GM19025 (cell line): ENCODE results near the gene MBD5.
A peak's percentile ranks its signal among the peaks of the same experiment; 100 is the strongest.
"Not testable (repeated sequence)": the region's sequence is repeated elsewhere in the genome, so short reads cannot be mapped to it uniquely, and the experiment has no call there.

Experiments used
- ATAC-seq: cut with Tn5 transposase; IDR thresholded peaks from one replicate; pipeline ENCODE4 v1.9.1; 2021; ENCODE audit warnings: mild to moderate bottlenecking, low read depth, moderate library complexity; ENCODE audit not compliant: unreplicated experiment

The MBD5 gene

DNA sequence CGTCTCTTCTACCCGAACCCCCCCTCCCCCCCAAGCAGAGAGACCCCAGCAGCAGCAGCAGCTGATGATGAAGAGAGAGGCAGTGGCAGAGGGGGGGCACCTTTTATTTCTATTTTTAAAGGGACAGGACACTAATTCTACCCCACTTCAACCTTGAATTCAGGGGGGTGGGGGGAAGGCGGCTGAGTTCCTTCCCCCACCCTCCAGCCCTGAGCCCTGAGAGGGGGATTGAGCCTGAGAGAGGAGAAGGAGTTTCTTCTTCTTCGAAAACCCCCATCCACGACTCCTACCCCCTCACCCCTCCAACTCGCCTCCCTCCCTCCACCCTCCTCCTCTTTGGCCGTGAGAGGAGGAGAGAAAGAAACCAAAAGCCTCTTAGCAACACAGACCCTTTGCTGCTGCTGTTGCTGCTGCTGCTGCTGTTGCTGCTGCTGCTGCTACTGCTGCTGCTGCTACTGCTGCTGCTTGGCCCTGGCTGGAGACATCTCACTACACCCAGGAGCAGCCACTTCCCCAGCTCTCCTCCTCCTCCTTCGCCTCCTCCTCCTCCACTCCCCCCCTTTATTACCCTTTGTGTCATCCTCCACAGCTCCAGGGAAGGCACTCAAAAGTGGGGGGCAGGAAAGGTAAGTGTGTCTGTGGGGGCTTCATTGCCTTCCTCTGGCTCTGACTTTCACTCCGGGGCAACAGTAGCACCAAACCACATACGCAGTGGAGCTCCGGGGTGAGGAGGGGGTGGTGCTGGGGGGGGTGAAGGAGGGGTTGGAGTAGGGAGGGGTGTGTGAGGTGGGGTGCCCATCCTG is at the start of gene MBD5:
Gene MBD5 (plus strand): TSS at position 33 of the 803 bp plus-strand sequence.
- peak; percentile 38 for ATAC-seq

DNA sequence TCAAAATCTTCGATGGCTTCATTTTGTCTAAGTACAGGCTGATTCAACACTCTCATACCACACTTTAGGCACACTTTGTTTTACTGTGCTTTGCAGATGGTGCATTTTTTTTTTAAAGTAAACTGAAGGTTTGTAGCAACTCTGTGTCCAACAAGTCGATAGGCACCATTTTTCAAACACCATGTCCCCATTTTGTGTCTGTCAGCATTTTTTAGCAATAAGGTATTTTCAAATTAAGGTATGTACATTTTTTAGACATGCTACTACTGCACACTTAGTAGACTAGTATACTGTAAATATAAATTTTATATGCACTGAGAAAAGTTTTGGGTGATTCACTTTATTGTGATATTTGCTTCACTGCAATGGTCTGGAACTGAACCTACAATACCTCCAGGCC is 44.8 kb upstream of the MBD5 start:
- ATAC-seq: no peak

DNA sequence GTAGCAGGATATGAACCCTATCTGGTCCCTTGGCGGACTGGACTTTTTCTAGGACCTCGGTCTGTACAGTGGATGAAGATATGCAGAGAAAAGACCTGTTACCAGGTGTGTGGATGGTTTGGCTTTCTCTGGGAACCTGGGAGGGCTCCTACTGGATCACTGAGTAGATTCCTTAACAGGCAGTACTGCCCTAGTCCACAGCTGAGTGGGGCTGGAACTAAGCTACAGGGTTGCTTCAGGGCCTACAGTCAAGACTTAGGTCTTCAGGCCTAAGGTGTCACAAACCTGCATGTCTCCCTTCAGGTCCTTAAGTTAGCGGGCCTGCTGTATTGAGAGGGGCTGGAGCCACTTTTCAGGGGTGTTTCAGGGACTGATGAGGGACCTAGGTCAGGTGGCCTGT is 43.2 kb upstream of the MBD5 start:
- ATAC-seq: no peak

DNA sequence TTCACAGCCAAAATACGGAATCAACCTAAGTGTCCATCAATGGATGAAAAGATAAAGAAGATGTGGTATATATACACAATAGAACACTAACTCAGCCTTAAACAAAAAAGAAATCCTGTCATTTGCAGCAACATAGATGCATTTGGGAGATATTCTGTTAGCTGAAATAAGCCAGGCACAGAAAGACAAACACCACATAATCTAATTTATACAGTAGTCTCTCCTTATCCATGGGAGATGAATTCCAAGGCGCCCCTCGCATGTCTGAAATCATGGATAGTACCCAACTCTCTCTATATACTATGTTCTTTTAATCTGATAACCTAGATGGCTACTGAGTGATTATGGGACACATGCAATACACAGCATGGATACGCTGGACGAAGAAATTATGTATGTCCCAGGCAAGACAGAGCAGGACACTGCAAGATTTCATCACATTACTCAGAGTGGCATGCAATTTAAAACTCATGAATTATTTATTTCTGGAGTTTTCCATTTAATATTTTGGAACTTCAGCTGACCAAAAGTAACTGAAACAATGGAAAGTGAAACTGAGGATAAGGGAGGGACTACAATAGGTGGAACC is 39.9 kb upstream of the MBD5 start:
- no peak for ATAC-seq

DNA sequence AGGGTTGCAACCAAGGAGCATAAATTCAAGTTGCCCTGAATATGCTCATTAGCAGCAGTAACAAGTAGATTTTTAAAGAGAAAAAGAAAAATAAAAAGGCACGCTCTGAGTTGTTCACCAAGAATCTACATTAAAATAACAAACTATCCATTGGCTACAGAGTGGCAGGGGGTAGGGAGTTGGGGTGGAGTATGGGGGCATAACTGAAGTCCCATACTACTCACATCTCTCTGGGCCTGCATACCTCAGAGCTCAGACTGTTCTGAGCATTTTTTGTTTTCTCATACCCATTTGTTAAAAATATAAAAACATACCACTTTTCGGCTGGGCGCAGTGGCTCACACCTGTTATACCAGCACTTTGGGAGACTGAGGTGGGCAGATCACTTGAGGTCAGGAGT is 31.8 kb upstream of the MBD5 start:
- ATAC-seq: no peak

DNA sequence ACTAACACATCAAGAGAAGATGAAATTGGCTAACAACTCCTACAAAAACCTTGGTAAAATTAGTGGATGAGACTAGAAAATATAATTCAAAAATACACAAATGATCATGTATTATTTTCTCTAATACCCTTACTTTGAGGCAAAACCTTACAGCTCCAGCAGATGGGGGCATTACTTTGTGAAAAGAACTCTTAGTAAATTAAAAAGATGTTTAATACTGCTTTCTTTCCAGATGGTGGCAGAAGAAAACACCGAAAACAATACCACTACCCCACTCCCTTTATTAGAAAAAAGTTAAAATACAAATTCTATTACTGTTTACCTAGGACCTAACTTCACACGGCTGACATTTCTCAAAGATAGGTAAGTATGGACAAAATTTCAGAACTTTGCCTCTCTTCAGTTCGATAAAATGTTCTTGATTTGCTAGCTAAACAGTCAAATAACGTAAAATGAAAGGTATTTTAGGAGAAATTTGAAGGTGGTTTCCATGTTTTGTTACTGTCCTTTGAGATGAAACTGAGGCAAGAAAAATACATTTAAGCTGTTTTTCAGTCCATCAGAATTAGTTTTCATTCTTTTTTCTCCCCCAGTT is 31.0 kb upstream of the MBD5 start:
- peak; percentile 58 for ATAC-seq

DNA sequence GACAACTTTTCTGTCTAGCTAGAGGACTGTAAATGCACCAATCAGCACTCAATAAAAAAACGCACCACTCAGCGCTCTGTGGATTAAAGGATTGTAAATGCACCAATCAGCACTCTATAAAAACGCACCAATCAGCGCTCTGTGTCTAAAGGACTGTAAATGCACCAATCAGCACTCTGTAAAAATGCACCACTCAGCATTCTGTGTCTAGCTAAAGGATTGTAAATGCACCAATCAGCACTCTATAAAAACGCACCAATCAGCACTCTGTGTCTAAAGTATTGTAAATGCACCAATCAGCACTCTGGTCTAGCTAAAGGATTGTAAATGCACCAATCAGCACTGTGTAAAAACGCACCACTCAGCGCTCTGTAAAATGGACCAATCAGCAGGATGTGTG is 25.9 kb upstream of the MBD5 start:
- ATAC-seq: not testable (repeated sequence)

DNA sequence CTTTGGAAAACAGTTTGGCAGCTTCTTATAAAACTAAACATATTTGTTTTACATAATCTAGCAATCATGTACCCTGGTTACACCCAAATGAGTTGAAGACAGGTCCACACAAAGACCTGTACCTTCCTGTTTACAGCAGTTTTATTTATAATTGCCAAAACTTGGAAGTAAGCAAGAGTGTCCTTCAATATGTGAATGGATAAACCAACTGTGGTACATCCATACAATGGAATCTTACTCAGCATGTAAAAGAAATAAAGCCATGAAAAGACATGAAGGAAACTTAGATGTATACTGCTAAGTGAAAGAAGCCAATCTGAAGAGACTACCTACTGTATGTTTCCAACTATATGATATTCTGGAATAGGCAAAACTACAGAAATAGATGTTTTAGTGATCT is 24.1 kb upstream of the MBD5 start:
- no peak for ATAC-seq

DNA sequence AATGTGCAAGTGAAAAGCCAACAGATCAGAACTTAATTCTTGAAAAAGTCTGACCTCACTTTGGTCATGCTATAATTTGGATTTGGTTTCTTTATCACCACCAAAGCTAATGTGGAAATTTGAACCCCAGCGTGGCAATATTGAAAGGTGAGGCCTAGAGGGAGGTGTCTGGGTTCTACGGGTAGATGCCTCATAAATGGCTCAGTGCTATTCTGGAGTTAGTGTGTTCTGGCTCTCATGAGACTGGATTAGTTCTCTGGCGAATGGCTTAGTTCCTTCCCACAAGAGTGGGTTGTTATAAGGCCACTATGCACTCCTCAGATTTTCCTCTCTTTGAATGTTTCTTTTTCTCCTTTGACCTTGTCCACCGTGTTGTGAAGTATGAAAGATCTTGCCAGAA is 22.7 kb upstream of the MBD5 start:
- ATAC-seq: no peak

DNA sequence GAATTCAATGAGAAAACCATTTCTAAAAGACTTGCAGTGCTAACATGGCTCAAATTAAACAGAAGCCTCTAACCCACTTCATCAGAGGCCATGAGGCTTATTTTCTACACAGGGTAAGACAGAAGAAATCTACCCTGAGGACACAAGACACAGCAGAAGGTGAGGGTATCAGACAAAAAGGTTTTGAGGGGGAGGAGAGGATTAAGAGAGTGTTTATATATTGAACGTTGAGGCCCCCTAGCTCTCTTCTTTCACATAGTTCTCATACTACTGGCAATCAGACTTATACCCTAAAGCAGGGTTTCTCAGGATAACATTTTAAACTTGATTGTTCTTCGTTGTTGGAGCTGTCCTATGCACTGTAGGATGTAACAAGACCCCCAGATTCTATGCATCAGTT is 21.8 kb upstream of the MBD5 start:
- ATAC-seq: no peak

DNA sequence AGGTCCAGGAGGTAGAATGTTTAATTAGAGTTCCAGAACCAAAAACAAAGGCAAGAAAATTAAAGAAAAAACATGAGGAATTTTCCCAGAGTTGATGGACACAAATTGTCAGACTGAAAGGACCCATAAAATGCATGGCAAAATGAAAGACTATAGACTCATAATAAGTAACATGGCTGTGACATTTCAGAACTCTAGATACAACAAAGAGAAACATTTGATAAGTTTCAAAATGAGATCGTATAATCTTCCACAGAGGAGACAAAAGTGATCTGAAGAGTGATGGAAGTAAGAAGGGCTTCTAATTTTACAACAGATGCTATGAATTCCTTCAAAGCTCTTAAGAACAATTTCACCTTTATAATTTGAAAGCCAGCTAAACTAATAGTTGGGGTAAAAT is 20.8 kb upstream of the MBD5 start:
- ATAC-seq: no peak

DNA sequence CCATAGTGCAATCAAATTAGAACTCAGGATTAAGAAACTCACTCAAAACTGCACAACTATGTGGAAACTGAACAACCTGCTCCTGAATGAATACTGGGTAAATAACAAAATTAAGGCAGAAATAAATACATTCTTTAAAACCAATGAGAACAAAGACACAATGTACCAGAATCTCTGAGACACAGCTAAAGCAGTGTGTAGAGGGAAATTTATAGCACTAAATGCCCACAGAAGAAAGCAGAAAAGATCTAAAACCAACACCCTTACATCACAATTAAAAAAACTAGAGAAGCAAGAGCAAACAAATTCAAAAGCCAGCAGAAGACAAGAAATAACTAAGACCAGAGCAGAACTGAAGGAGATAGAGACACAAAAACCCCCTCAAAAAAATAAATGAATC is 18.5 kb upstream of the MBD5 start:
- not testable (repeated sequence) for ATAC-seq

DNA sequence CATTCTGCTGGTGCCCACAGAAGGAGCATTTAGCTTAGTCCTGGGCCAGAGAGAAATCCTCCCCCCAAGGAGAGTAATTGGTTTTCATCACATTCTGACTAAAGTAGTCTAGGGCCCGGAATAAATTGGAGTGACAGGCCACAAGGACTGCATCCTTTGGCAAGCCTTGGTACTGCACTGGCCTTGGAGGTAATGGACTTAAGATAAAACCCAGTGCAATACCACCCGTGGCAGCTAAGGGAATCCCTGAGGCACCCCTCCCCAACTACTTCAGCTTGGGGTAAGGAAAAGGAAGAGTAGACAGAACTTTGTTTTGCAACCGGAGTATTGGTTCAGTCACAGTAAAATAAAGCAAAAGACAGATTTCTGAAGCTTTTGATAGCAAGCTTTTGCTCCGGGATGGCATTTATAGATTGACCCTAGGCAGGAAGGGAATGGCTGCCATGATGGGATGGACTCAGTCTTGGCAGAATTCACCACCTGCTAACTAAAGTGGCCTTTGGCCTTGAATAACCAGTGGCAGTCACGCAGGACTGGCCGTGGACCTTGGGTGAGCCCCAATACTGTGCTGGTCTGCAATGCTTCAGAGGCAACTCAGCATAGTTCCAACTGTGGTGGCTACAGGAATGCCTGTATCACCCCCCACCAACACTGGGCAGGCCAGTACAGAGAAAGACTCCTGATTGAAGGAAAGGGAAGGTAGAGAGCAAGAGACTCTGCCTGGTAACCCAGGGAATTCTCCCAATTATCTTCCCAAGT is 14.5 kb upstream of the MBD5 start:
- no peak for ATAC-seq

DNA sequence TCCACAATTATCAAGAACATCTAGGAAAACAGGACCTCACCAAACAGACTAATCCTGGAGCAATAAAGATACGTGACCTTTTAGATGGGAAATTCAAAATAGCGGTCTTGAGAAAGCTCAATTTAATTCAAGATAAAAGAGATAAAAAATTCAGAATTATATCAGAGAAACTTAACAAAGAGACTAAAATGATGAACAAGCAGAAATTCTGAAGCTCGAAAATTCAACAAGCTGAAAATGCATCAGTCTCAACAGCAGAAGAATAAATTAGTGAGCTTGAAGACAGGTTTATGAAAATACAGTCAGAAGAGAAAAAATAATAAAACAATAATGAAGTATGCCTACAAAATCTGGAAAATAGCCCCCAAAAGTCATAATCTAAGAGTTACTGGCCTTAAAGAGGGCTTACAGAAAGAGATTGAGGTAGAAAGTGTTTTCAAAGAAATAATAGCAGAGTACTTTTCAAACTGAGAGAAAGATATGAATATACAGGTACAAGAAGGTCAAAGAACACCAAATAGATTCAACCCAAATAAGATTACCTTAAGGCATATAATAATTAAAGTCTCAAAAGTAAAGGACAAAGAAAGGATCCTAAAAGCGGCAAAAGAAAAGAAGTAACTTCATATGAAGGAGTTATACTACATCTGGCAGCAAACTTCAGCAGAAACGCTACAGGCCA is 13.5 kb upstream of the MBD5 start:
- ATAC-seq: no peak

DNA sequence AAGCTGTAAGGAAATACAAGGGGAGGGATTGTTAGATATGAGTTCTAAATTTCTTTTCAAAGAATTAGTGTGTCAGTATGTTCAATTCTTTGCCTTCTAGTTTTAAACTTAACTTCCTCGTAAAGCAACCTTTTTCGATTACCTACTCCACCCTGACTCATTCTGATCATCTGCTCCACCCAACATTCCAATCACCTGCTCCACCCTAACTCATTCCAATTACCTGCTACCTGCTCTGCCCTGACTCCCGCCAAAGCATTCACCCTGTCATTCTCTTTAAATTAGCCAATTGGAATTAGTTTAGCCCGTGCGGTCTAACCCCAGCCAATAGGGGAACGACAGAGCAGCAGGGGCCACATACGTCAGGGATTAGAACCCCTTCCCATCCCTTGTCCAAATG is 12.5 kb upstream of the MBD5 start:
- ATAC-seq: not testable (repeated sequence)

DNA sequence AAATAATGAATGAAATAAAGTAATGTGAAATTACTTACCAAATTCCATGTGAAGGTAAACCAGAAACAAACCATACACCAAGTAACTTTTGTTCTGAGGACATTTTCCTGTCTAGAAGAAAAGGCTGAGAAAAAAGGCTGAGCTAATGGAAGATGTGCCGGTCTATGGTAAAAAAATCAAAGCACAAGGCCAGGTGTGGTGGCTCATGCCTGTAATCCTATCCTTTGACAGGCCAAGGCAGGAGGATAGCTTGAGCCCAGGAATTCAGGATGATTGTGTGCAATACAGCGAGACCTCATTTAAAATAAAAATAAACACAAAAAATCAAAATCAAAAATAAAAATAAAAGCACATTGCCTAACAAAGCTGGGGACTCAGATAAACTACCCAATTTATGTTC is 7.0 kb upstream of the MBD5 start:
- ATAC-seq: no peak

DNA sequence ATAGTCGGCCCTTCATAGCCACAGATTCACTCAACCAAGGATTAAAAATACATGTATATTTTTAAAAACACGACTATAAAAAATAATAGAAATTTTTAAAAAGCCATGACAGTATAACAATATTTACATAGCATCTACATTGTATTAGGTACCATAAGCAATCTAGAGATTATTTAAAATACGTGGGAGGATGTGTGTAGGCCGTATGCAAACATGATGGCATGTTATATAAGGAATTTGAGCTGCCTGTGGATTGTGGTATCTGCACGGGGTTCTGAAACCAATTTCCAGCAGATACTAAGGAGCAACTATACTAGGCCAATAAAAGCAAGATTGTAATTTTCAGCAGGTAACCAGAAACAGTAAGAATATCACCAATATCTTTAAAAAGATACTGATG is 6.3 kb upstream of the MBD5 start:
- ATAC-seq: no peak

DNA sequence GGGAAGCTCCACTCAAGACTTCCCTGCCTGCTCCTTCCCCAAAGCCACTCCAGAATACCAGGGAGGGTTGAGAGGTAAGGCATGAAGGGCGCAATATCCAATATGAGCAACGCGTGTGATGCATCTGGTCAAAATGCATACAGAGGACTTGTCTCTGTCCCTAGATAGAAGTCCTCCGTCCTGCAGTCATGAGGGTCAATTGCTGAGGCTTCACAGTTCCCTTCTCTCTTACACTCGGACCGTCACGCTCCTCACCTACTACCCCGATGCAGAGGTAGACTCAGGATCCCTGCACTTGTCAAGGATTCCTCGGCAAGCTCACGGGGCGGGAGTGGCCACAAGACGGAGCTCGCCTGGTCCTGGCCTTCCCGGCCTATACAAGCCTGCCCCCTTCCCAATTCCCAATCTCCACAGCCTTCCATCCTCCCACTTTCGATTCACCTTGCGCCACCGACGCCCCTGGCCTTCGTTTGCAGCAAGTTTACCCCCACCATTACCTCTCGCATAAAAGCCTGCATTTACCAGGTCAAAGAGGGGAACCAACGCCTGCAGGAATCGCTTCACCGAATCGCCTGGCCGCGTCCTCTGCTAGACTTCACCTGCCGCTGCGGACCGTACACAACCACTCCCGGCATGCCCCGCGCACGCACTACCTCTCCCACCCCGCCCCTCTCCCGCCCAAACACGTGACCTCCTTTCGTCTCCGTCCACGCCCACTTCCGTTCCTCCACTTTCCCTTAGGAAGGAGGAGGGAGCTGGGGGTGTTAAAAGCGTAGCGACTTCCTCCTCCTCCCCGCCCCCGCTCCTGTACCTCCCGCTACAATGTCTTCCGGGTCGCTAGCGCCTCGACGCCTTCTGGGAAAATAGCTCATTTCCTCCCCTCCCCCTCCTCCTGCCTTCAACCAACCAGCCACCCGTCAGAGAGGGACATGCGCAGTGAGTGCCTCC is 506 bp upstream of the MBD5 start, which contains the start of gene ORC4:
Gene ORC4 (minus strand): TSS at position 627 of the 948 bp plus-strand sequence. CDS start 44,779 bp downstream, outside the sequence.
- ATAC-seq: peak; percentile 76

DNA sequence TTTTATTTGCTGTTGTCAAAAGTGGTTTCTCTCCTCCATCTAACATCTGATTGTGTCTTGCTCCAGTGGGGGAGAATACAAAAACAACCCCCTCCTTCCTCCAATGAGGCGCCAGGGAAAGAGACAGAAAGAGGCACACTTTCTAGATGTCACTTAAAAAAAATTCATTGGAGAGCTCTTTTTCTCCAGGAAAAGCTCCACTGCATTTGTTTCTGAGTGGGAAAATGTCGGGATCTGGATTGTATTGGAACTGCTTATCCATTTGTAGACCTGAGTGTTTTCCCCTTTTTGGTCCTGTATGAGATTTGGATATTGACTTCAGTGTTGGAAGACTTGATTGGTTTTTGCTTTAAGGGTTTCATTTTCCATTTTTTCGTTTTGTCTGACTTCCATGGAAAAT is 995 bp downstream of the MBD5 start:
- ATAC-seq: no peak
